HG02763 (cell line): ENCODE results near the gene KATNAL2.

Source experiments
- ATAC-seq: cut with Tn5 transposase; IDR thresholded peaks from one replicate; pipeline ENCODE4 v1.9.1; 2021; ENCODE audit warnings: mild to moderate bottlenecking, moderate library complexity; ENCODE audit not compliant: unreplicated experiment

Gene KATNAL2

DNA sequence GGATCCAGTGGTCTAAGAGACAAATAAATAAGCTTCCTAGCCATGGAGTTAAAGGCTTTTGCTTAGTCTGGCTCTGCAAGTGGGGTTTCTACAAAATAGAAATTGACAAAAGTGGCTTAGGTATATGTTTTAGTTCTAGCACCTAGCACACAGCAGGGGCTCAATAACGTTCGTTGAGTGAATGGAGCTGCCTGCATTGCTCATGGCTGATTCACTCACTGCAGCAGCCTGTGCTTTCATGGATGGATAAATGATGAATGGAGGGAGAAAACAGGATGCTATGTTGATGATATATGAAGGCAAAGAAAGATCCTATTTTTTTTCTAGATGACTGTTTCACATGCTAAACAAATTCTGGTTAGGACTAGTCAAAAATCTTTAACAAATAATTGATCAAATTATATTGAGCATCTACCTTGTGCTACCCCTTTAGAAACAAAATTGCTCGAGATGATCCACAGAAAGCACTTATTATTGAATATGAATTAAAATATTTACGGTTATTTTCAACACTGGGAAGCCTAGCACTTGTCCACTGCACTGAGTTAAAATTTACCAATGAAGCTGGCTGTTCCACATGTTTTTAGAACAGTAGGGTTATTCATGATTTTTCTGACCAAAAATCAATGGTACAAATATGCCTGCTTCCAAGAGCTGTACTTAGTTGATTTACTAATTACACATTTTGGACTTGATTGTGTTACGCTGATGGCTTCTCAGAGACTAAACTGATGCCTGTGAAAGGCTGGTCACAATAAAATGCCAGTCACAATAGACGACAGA lies 193.3 kb downstream of the KATNAL2 start:
- no peak for ATAC-seq

DNA sequence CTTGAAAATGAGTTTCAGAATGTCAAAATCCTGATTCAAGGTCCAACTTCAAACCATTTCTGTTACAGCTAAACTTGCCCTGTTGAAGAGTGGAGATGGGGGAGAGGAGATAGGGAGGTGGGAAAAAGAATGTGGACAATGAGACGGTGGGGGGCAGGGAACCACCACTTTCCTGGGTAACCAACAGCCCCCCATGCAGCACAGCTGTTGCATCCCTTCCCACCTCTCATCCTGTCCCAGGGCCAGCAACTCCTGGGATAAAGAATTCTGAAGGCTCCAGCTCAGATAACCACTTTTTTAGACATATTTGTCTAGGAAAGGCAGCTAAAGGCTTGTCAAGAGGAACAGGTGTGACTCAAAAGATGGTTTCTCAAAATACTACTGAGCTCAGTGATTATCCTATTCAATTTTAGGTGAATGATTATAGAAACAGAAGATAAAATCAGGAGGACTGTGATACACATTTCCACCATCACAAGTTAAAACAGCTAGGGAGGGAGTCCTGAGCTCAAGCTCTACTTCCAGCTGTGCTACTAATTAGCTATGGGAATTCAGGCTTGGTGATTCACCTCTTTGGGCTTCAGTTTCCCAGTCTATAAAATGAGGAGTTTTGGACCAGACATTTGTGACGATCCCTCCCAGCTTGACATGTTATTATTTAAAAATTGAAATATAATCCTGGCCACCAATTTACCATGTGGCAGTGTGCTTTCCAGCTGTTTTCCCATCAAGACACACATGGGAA lies 196.6 kb downstream of the KATNAL2 start:
- no peak for ATAC-seq

DNA sequence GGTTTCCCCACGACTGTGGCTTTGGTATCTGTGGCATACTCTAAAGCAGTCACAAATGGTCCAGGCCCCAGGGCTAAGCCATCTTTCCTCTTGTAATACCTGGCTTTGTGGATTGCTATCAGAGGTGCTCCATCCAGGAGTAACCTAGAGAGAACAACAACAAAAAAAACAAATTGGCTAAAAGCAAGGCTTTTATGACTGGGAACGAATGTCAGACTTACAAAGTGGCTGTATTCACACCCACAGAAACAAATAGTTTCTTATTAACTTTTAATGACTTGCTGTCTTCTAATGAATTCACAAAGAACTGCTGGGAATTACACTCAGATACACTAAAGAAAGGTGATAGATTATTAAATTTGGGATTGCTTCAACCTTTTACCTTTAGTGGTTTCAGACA lies 197.8 kb downstream of the KATNAL2 start:
- no peak for ATAC-seq

DNA sequence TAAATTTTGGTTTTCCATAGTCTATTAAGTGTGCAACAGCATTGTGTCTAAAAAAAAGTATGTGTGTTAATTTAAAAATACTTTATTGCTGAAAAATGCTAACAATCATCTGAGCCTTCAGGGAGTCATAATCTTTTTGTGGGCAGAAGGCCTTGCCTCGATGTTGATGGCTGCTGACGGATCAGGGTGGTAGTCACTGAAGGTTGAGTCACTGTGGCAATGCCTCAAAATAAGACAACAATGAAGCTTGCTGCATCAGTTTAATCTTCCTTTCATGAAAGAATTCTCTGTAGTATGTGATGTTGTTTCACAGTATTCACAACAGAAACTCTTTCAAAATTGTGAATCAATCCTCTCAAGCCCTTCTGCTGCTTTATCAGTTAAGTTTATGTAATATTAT lies 201.6 kb downstream of the KATNAL2 start:
- ATAC-seq = no peak

DNA sequence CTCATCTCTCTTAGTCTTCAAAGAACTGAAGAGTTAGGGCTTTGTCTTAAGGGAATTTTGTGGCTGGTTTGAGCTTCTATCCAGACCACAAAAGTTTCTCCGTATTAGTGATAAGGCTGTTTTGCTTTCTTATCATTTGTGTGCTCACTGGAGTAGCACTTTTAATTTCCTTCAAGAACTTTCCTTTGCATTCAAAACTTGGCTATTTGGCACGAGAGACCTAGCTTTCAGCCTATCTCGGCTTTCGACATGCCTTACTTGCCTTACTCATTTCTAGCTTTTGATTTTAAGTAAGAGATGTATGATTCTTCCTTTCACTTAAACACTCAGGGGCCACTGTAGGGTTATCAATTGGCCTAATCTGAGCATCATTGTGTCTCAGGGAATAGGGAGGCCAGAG lies 203.0 kb downstream of the KATNAL2 start:
- peak; percentile 72 for ATAC-seq

DNA sequence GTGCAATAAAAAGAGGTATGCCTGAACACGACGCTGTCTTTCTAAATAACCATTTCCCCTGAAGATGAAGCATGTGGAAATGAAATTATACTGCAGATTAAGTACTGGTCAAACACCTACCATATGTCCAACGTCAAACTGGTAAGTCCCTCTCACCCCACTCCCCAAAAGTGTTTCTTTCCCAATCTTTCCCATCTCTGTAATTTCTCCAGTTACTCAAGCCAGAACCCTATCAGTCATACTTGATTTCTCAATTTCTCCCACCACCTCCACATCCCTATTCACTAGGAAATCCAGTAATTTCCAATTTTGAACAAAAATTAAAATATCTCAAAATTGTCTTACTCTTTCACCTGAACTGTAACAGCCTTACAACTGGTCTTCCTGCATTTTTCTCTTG lies 203.7 kb downstream of the KATNAL2 start:
- ATAC-seq = no peak

DNA sequence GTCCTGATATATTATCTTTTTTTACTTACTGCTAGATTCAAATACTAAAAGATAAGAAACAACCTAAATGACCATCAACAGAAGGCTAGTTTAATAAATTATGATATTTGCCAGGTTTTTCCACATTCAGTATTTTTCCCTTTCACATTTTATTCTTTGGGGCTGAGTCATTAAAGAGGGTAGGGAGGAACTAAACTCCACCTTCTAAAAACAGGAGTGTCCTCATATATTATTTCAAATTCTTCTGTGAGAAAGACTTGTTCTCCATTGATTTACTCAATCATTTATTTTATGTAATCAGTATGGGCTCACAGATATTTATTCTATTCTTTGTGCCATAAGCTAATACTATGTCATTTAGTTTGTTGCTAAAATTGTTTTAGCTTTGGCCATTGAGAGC lies 223.9 kb downstream of the KATNAL2 start:
- ATAC-seq = no peak

DNA sequence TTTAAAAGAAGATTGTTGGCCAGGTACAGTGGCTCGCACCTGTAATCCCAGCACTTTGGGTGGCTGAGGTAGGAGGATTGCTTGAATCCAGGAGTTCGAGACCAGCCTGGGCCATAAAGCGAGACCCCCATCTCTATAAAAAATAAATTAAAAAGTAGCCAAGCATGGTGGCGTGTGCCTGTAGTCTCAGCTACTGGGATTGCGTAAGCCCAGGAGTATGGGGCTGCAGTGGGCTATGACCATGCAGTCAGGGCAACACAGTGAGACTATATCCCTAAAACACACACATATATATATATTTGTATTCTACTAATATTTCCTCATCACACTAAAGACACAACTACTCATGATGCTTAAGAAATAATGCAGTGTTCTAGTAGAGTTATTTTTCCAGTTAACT lies 225.8 kb downstream of the KATNAL2 start:
- ATAC-seq = no peak

DNA sequence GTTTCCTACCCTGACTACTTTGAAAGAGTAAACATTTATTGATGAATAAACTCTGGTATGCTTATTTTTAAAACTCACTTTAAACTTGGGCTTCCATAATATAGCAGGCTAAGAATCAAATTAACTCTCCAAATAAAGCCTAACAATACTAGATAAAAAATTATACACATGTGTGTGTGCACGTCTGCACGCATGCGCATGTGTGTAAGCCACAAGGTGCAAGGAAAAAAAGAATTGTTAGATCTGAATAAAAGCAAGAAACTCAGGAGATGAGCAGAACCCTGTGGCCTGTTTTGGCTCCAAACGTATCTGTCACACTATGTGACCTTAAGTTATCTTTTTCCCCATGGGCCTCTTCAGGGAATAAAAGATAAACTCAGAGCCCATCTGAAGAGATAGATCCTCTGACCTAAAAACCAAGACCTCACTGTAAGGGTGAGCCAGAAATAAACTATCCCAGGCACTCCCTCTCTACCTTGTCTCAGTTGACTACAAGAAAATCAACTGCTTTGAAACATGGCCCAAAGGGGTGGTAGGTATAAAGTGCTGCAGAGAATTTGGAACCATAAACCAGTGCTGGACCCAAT lies 226.6 kb downstream of the KATNAL2 start:
- no peak for ATAC-seq

DNA sequence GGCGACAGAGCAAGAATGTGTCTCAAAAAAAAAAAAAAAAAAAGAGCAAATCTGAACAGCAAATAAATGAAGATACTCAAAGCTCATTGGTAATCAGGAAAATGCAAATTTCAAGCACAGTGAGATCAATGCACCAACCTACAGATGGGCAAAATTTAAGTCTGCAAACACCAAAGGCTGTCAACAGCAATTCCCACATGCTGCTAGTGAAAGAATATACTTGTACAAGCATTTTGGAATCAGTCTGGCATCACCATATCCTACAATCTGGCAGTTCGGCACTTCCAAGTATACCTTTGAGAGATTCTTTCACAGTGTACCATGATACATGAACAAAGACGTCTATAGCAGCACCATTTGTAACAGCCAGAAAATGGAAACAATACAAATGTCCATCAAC lies 228.8 kb downstream of the KATNAL2 start:
- no peak for ATAC-seq

DNA sequence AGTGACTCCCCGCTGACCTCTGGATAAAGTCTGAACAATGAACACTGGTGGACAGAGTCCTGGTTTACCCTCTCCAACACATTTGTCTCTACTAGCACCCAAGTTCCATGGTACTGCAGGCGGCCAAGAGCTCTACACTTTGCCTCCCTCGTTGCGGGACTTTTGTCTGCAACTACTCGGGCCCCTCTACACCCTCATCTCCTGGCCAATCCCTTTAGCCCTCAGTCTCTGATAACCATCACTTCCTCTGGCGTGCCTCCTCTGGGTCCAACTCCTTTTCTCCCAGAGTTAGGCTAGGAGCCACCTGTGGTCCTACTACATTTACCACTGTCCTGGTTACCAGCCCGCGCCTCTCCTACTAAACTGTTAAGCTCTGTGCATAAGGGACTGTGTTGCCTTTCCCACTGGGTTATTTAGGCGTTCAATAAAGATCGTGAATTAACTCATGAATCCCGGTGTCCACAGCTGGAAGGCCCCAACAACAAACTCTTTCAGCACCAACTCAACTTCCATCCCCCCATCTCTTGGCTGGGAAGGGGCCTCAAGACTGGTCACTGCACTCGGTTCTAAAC lies 232.1 kb downstream of the KATNAL2 start:
- ATAC-seq = no peak

DNA sequence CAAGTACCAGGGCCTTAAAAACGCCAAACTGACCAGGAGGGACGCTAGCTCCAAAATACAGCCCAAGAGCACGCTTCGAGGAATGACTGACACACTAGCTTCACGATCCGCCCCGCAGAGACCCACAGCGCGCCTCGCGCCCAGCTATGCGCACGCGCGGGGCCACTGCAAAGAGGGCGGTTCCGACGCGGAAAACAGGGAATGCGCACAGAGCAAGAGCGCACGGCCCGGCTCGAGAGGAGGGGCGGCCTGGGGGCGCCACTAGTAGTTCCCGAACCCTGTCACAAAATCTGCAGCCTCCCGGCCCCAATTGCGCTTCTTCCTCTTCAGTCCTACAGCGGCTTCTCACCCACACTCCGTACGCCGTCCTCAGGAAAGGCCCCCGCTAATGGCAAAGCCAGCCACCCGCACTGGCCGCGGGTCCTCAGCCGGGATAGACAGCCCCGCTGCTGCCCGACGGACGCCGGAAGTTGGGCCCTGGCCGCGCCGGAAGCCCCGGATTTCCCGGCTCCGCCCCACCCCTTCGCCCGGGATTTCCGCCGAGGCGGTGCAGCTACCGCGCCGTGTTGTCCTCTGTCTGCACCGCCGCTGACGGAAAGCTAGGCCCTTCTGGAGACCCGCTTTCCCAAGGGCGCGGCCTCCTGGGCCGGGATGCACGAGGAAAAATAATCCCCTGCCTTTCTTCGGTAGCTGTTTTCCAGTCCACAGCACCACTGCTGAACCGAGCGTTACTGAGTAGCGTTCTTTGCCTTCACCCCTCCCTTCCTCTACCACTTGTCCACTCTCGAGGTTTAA lies 232.8 kb downstream of the KATNAL2 start, which contains the start of gene HDHD2:
TSS of gene HDHD2 (minus strand) at position 472 of the 795 bp plus-strand sequence. CDS start 14,061 bp downstream, outside the sequence.
- ATAC-seq = peak; percentile 93

DNA sequence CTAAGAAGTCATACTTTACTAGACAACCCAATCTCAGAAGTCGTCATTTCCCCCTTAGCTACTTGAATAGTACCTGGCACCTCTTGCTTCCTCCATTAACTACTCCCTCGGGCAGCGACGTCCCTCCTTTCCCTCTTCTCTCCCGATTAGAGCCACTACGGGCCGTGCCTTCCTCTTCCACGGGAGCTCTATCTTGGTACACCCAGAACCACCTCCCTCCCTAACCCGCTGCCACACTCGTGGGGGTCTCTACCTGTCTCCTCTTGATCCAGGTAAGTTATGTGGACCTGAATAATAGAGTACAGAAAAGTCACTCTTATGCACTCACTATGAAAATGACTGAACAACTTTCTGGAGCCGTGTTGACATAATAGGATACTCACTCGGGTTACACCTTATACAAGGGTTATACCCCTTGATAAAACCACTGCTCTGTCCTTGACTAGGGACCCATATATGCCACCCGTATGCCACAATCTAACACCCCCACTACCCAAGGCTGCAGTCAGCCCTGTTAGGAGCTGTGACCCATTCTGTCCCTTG lies 233.5 kb downstream of the KATNAL2 start:
- no peak for ATAC-seq

DNA sequence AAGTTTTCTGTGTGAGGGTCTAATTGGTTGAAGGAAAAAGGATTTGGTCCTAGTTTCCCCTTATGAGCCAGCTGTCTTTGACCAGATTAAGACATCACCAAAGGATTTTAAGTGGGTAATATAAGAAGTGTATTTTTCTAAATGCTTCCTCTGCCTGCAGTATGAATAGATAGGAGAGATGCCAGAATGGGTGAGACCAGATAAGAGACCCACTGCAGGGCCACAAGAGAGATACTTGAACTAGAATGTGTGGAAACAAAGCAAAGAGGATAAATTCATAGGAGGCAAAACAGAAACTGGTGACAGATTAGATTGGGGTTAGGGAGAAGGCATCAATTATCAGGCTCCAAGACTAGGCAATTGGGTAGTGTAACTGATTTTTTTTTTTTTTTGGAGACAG lies 234.0 kb downstream of the KATNAL2 start:
- no peak for ATAC-seq
